BLaER1 treated with 17β-estradiol and CSF1 and Interleukin-3, amounts not matched to agents 10 nM and 100 nM (cell line): ENCODE results near the gene KCNK16.
A peak's percentile ranks its signal among the peaks of the same experiment; 100 is the strongest.

ENCODE experiments used
- H3K27ac ChIP-seq, 11 experiments: shearing (Covaris generic); formaldehyde crosslinking; 2 replicates each; pipeline ENCODE4 v1.8.1; 2022
- H3K27me3 ChIP-seq, 11 experiments: shearing (Covaris generic); formaldehyde crosslinking; 2 replicates each; pipeline ENCODE4 v1.8.1; 2022
- H3K36me3 ChIP-seq, 11 experiments: shearing (Covaris generic); formaldehyde crosslinking; 2 replicates each; pipeline ENCODE4 v1.8.1; 2022
- H3K4me1 ChIP-seq, 10 experiments: shearing (Covaris generic); formaldehyde crosslinking; 2 replicates each; pipeline ENCODE4 v1.8.1; 2022
- H3K4me2 ChIP-seq, 11 experiments: shearing (Covaris generic); formaldehyde crosslinking; 2 replicates each; pipeline ENCODE4 v1.8.1; 2022
- H3K4me3 ChIP-seq, 10 experiments: shearing (Covaris generic); formaldehyde crosslinking; 2 replicates each; pipeline ENCODE4 v1.8.1; 2022
- H3K9ac ChIP-seq, 11 experiments: shearing (Covaris generic); formaldehyde crosslinking; 2 replicates each; pipeline ENCODE4 v1.8.1; 2022
- H3K9me3 ChIP-seq, 11 experiments: shearing (Covaris generic); formaldehyde crosslinking; replicated peaks in 1 of 11; 2 replicates each; pipeline ENCODE4 v1.8.1; 2022
- H4K20me1 ChIP-seq, 11 experiments: shearing (Covaris generic); formaldehyde crosslinking; 2 replicates each; pipeline ENCODE4 v1.8.1; 2022
- Cebpa-rat ChIP-seq, 11 experiments: shearing (Covaris generic); IDR thresholded peaks; 2 replicates each; pipeline ENCODE4 v1.8.1; 2022

KCNK16 gene

GRCh38 chr6:39281312-39281980 is 41.1 kb downstream of the KCNK16 start:
- no peak for TF ChIP-seq Cebpa-rat (IDR thresholded peaks at IDR 0.05)
- Histone ChIP-seq H3K27ac (no peak overlapping the region), H3K4me1 (peaks cover 14 to 31% (median 17%) of the 10 kb centered on the region in 10 experiments), H3K4me2 (no peak overlapping the region), H3K36me3 (no peaks in the 10 kb centered on the region), H3K27me3 (peaks cover 0 to 20% (median 0%) of the 10 kb centered on the region in 11 experiments; a peak in 4 of 22 replicates), H3K9me3 (no peaks in the 10 kb centered on the region), H3K4me3 (no peak overlapping the region), H4K20me1 (peaks cover 0 to 4% (median 0%) of the 10 kb centered on the region in 11 experiments; a peak in 1 of 22 replicates), H3K9ac (no peak overlapping the region)

GRCh38 chr6:39280247-39280731 is 42.2 kb downstream of the KCNK16 start:
- H3K27ac ChIP-seq: 0 out of 22 replicates have a peak overlapping the region, but pooled peaks of 1 of the 11 experiments have one; percentile 3
- peak overlapping the region; percentile 55 to 85 (median 77) for H3K4me2 ChIP-seq
- H3K4me3 ChIP-seq: 0 out of 20 replicates have a peak overlapping the region, but pooled peaks of 1 of the 10 experiments have one; percentile 8
- peaks cover 0 to 20% (median 0%) of the 10 kb centered on the region in 11 experiments; a peak in 4 of 22 replicates for H3K27me3 ChIP-seq
- no peaks in the 10 kb centered on the region for H3K9me3 ChIP-seq
- H3K36me3 ChIP-seq: no peaks in the 10 kb centered on the region
- peaks cover 0 to 4% (median 0%) of the 10 kb centered on the region in 11 experiments; a peak in 1 of 22 replicates for H4K20me1 ChIP-seq
- H3K9ac ChIP-seq: 0 out of 22 replicates have a peak overlapping the region, but pooled peaks of 1 of the 11 experiments have one; percentile 13
- peaks cover 14 to 31% (median 17%) of the 10 kb centered on the region in 10 experiments for H3K4me1 ChIP-seq
- TF ChIP-seq Cebpa-rat (IDR thresholded peaks at IDR 0.05): no peak

- Histone ChIP-seq H3K27ac (no peak overlapping the region), H3K27me3 (peaks cover 0 to 20% (median 0%) of the 10 kb centered on the region in 11 experiments; a peak in 4 of 22 replicates)
These were observed 43.0 kb downstream of the KCNK16 start for GRCh38 chr6:39279539-39279938.

GRCh38 chr6:39276379-39276995 is 46.0 kb downstream of the KCNK16 start:
- H3K36me3 ChIP-seq: no peaks in the 10 kb centered on the region
- H4K20me1 ChIP-seq: 0 out of 22 replicates have a peak, but pooled peaks cover 0 to 4% (median 0%) of the 10 kb centered on the region in 11 experiments
- peaks cover 14 to 20% (median 16%) of the 10 kb centered on the region in 10 experiments for H3K4me1 ChIP-seq
- no peak overlapping the region for H3K4me2 ChIP-seq
- H3K9ac ChIP-seq: no peak overlapping the region
- no peaks in the 10 kb centered on the region for H3K9me3 ChIP-seq
- no peak overlapping the region for H3K27ac ChIP-seq
- TF ChIP-seq Cebpa-rat (IDR thresholded peaks at IDR 0.05): no peak
- H3K27me3 ChIP-seq: peaks cover 0 to 12% (median 0%) of the 10 kb centered on the region in 11 experiments; a peak in 3 of 22 replicates
- no peak overlapping the region for H3K4me3 ChIP-seq

More at GRCh38 chr6:39279539-39279938, 43.0 kb downstream of the KCNK16 start:
- Histone ChIP-seq H3K9ac (no peak overlapping the region), H3K4me3 (no peak overlapping the region), H3K9me3 (no peaks in the 10 kb centered on the region), H3K4me2 (peak overlapping the region; percentile 55 to 85 (median 77); a peak in 19 of 22 replicates), H3K36me3 (no peaks in the 10 kb centered on the region), H3K4me1 (peaks cover 14 to 31% (median 17%) of the 10 kb centered on the region in 10 experiments), H4K20me1 (peaks cover 0 to 4% (median 0%) of the 10 kb centered on the region in 11 experiments; a peak in 1 of 22 replicates)
- TF ChIP-seq Cebpa-rat (IDR thresholded peaks at IDR 0.05): no peak

GRCh38 chr6:39274903-39275302 is 47.6 kb downstream of the KCNK16 start:
- Histone ChIP-seq H3K36me3 (no peaks in the 10 kb centered on the region), H4K20me1 (no peaks in the 10 kb centered on the region), H3K27me3 (0 out of 22 replicates have a peak, but pooled peaks cover 0 to 6% (median 0%) of the 10 kb centered on the region in 11 experiments), H3K4me1 (peaks cover 4 to 7% (median 5%) of the 10 kb centered on the region in 10 experiments), H3K4me3 (no peak overlapping the region), H3K4me2 (no peak overlapping the region), H3K9ac (no peak overlapping the region), H3K9me3 (no peaks in the 10 kb centered on the region), H3K27ac (no peak overlapping the region)
- TF ChIP-seq Cebpa-rat (IDR thresholded peaks at IDR 0.05): no peak

- Histone ChIP-seq H3K9me3 (no peaks in the 10 kb centered on the region), H4K20me1 (no peaks in the 10 kb centered on the region), H3K27me3 (0 out of 22 replicates have a peak, but pooled peaks cover 0 to 6% (median 0%) of the 10 kb centered on the region in 11 experiments), H3K4me3 (no peak overlapping the region), H3K4me1 (peaks cover 0 to 3% (median 1%) of the 10 kb centered on the region in 10 experiments; a peak in 14 of 20 replicates), H3K9ac (no peak overlapping the region), H3K4me2 (no peak overlapping the region), H3K36me3 (no peaks in the 10 kb centered on the region), H3K27ac (no peak overlapping the region)
- TF ChIP-seq Cebpa-rat (IDR thresholded peaks at IDR 0.05): no peak
These were observed 48.0 kb downstream of the KCNK16 start for GRCh38 chr6:39274471-39274870.

GRCh38 chr6:39273406-39273821 is 49.1 kb downstream of the KCNK16 start:
- Histone ChIP-seq H3K36me3 (no peaks in the 10 kb centered on the region), H3K9me3 (no peaks in the 10 kb centered on the region), H3K4me1 (no peaks in the 10 kb centered on the region), H4K20me1 (no peaks in the 10 kb centered on the region), H3K27ac (no peak overlapping the region), H3K4me2 (no peak overlapping the region), H3K27me3 (0 out of 22 replicates have a peak, but pooled peaks cover 0 to 6% (median 0%) of the 10 kb centered on the region in 11 experiments), H3K9ac (no peak overlapping the region), H3K4me3 (no peak overlapping the region)
- TF ChIP-seq Cebpa-rat (IDR thresholded peaks at IDR 0.05): no peak

- Histone ChIP-seq H3K4me3 (no peak overlapping the region), H3K9me3 (no peaks in the 10 kb centered on the region), H3K27ac (no peak overlapping the region), H3K4me1 (peaks cover 0 to 7% (median 0%) of the 10 kb centered on the region in 10 experiments; a peak in 2 of 20 replicates), H3K4me2 (no peak overlapping the region), H4K20me1 (no peaks in the 10 kb centered on the region), H3K36me3 (no peaks in the 10 kb centered on the region), H3K9ac (no peak overlapping the region), H3K27me3 (no peaks in the 10 kb centered on the region)
- TF ChIP-seq Cebpa-rat (IDR thresholded peaks at IDR 0.05): no peak
These were observed 52.5 kb downstream of the KCNK16 start for GRCh38 chr6:39269961-39270360.

- peaks cover 0 to 19% (median 5%) of the 10 kb centered on the region in 10 experiments; a peak in 13 of 20 replicates for H3K4me1 ChIP-seq
These were observed 53.8 kb downstream of the KCNK16 start for GRCh38 chr6:39268721-39269120.

More at GRCh38 chr6:39268721-39269120, 53.8 kb downstream of the KCNK16 start:
- no peak overlapping the region for H3K4me2 ChIP-seq
- TF ChIP-seq Cebpa-rat (IDR thresholded peaks at IDR 0.05): no peak
- no peaks in the 10 kb centered on the region for H3K9me3 ChIP-seq
- no peak overlapping the region for H3K9ac ChIP-seq
- no peak overlapping the region for H3K4me3 ChIP-seq
- no peaks in the 10 kb centered on the region for H3K36me3 ChIP-seq
- no peak overlapping the region for H3K27ac ChIP-seq
- no peaks in the 10 kb centered on the region for H3K27me3 ChIP-seq
- no peaks in the 10 kb centered on the region for H4K20me1 ChIP-seq
